ENCODE data around the gene REG4. TPM values are rescaled to one million over a fixed set of nuclear protein-coding genes. Genes with fewer than 3 reads are reported as not detected.
"Not testable (repeated sequence)": the region's sequence is repeated elsewhere in the genome, so short reads cannot be mapped to it uniquely, and the experiment has no call there.

REG4 gene
- total and polyA plus RNA-seq, 2 of the 4 experiments (the other 2 are of a cell fraction): not detected

GRCh38 chr1:119786046-119786445 is 25.2 kb downstream of the REG4 start:
- H4K5ac ChIP-seq (ENCODE audit: low read depth, low read length); H2BK15ac ChIP-seq (ENCODE audit: low read depth, low read length); H3K4me2 ChIP-seq (ENCODE audit: low read depth, low read length); intact Hi-C loops (cut with micrococcal nuclease); H2AFZ ChIP-seq (replicated peaks; ENCODE audit: low read length, poor library complexity); H3K23ac ChIP-seq (ENCODE audit: low read depth, low read length); H2BK120ac ChIP-seq (ENCODE audit: low read depth, low read length); H3K27me3 ChIP-seq (ENCODE audit: control insufficient read depth, insufficient read depth, low read length); CTCF ChIA-PET; H3K14ac ChIP-seq (replicated peaks; ENCODE audit: low read depth, low read length); H4K8ac ChIP-seq (ENCODE audit: low read depth in 2 of 2, low read length in 2 of 2); H3K18ac ChIP-seq (ENCODE audit: low read depth, low read length); POLR2A ChIA-PET (ENCODE audit: unreplicated experiment); dilution Hi-C loops (cut with HindIII; ENCODE audit: low sequenced_read_pairs, unreplicated experiment); H3K27ac ChIP-seq (ENCODE audit: insufficient read depth, low read length); H4K20me1 ChIP-seq (ENCODE audit: insufficient read depth, low read length); H3K4me3 ChIP-seq (ENCODE audit: insufficient read depth, low read depth, low read length); H2BK5ac ChIP-seq (ENCODE audit: low read depth, low read length, poor library complexity, severe bottlenecking); BruUV-seq (replicated peaks); H2AK5ac ChIP-seq (ENCODE audit: low read depth, low read length); ATAC-seq (ENCODE audit: low read depth); in situ Hi-C loops (cut with MboI; ENCODE audit: low sequenced_read_pairs); H3K4ac ChIP-seq (ENCODE audit: low read depth, low read length); H3K9ac ChIP-seq (ENCODE audit: low read depth, low read length); H2BK20ac ChIP-seq (ENCODE audit: low read depth, low read length); H4K91ac ChIP-seq (ENCODE audit: insufficient read depth, low read depth, low read length); H3K9me3 ChIP-seq (ENCODE audit: control insufficient read depth, insufficient read depth, low read length); DNase-seq; H3K36me3 ChIP-seq (ENCODE audit: control insufficient read depth, insufficient read depth, low read length); H2AK9ac ChIP-seq (replicated peaks; ENCODE audit: low read depth, low read length, poor library complexity); H3K79me1 ChIP-seq (ENCODE audit: low read depth in 1 of 2, low read length in 2 of 2); H3K9me1 ChIP-seq (ENCODE audit: insufficient read depth, low read length); H3K56ac ChIP-seq (ENCODE audit: extremely low read depth, insufficient read depth, low read length): not testable (repeated sequence)
- no CpG with 5 or more reads among the region's 7 CpGs for WGBS, 2 experiments (ENCODE audit: extremely low coverage in 2 of 2, insufficient read length in 1 of 2)
- H3K4me1 ChIP-seq (ENCODE audit: control insufficient read depth, insufficient read depth, low read length): peaks cover 13% of the 10 kb centered on the region
